HTERT RPE-1 (cell line): ENCODE measurements around the gene KCNK17.

ENCODE experiments used
- in situ Hi-C: fragments of 300-500 bp; cut with MboI; formaldehyde crosslinking; loops from 4 replicates; pipeline ENCODE4 v1.14.3; 2020; ENCODE audit warnings: low sequenced_read_pairs

The KCNK17 gene, protein sequence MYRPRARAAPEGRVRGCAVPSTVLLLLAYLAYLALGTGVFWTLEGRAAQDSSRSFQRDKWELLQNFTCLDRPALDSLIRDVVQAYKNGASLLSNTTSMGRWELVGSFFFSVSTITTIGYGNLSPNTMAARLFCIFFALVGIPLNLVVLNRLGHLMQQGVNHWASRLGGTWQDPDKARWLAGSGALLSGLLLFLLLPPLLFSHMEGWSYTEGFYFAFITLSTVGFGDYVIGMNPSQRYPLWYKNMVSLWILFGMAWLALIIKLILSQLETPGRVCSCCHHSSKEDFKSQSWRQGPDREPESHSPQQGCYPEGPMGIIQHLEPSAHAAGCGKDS

DNA sequence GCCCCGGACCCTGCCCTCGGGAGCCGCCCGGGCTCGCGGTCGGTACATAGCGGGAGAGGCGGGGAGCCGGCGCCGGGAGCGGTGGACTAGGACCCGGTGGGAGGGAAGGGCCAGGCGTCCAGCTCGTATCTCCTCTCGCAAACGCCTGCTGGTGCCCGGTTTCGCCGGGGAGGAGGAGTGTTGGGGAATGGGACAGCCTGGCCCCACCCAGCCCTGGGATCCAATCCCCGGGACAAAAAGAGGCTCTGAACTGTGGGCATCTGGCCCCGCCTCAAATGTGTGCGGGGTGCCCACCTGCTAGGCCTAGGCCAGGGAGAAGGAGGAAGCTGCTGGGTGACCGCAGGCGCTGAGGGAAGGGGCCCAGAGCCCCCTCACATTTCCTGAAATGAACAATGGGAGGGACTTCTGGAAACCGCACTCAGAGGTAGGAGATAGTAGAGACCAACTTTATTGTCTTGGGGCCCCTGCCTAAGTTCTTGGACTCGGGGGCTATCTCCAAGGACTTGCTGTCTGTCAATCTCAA, at the start of gene KCNK17:
TSS of gene KCNK17 (minus strand) at position 147 of the 523 bp plus-strand sequence. CDS start at position 48, 99 bp downstream.
- in situ Hi-C loops, result no loop called here

DNA sequence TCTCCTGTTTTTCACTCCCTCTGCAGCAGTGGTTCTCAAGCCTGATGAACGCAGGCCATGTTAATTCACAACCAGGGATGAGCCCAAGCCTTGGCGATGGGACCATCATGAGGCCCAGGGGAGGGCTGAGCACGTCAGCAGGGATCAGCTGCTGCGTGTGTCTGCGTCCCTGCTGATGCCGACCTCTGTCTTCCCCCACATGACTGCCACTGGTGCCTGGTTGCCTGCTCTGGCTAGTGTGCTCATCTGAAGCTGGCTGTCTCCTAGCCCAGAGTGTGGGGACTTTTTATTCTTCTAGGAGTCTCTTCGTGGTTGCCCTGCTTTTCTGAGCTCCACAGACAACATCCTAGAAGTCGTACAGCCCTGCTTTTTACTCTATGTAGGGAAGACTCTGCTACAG, 49.1 kb upstream of the KCNK17 start:
- in situ Hi-C loops, result no loop called here

DNA sequence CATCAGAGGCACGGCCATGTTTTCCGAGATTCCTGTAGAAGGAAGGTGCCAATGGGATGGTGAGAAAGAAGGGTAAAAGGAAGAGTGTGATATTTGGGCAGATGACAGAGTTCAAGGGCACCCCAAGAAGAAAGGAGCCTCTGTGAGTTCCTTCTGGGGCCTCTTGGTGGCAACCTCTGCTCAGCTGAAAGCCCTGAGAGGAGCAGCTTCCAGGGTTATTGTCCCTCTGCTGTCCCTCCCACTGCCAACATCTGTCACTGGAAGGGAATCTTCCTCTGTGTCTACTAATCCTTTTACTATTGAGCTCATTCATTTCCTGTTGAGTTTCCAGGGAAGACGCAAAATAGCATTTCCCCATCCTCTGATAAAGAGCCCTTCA, 48.3 kb upstream of the KCNK17 start:
- in situ Hi-C loops, result no loop called here

DNA sequence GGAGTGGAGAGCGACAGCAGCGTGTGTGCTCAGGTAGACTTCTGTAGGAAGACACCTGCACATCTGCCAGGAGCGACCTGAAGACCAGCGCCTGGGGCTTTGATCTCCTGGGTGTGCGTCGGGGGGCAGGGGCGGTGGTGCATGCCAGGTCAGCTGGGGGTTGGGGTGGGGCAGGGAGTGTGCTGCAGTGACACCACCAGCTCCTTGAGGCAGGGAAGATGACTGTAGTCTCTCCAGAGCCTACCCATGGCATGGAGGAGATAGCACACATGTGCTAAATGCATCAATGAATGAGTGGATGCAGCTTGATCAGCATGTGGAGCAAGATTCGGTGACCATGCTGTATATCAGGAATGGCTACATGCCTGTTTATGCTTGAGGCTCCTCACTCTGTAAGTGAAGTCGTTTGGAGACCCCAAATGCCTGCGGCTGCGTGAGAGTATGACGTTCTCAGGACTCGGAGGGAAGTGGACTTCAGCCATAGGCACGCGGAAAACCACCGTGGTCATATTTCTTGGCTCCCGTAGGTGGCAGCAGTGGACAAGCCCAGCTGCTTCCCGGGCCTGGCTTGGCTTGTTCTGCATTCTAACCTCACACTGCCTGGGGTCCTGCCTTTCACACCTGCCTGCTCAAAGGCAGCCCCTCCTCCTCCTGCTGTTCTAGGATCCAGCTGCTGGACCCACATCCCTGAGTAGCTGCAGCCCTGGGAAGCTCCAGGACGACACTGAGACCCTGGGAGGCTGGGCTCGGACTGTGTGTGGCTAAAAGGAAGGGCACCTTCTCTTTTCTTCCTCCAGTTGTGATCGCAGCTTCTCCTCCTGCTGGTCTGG, 47.7 kb upstream of the KCNK17 start:
- in situ Hi-C loops, result no loop called here

DNA sequence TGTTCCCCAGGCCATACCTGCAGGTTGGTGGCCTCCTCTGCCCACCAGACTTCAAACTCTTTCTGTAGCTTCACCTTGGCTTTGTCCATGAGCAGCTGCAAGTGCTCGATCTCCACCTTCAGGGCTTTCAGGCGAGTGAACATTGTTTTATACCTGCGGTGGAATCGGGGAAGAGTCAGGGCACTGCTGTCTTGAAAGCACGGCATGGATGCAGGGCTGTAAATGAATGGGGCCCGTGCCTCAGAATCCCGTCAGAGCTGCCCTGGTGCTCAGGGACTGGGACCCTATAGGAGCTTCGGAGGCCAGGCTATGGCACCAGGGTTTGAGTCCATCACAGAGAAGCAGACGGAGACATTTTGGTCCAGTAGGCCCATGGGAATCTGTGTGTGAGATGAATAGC, 46.2 kb upstream of the KCNK17 start:
- in situ Hi-C loops, result no loop called here

DNA sequence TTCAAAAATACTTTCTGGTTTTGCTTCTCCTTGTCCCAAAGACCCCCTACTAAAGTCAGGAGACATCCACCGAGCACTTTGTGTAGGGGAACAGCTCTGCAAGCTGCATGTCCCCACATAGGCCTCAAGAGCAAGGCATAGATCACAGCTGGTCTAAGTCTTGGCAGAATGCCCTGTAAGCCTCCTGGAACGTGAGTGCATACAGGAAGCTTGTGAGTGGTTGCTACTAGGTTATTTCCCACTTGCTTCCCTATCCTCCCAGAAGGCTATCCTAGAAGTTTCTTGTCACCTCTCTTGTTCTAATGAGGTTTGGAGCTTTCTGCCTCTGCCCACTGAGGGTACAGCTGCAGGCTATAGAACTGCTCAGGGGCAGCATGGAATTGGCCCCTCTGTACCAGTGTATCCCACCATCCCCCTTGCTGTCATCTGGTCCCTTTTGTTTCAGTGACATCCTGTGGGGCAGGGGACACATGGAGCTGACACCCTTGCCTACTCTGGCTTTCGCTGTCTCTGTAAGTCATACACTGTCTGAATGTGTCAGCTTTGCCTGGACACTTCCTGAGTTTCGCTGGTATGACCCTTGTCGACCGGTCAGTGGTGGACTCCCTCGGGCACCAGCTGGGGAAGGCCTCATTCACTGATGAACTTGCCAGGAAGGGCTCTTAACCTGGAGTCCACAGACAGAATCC, 43.9 kb upstream of the KCNK17 start:
- in situ Hi-C loops, result no loop called here

DNA sequence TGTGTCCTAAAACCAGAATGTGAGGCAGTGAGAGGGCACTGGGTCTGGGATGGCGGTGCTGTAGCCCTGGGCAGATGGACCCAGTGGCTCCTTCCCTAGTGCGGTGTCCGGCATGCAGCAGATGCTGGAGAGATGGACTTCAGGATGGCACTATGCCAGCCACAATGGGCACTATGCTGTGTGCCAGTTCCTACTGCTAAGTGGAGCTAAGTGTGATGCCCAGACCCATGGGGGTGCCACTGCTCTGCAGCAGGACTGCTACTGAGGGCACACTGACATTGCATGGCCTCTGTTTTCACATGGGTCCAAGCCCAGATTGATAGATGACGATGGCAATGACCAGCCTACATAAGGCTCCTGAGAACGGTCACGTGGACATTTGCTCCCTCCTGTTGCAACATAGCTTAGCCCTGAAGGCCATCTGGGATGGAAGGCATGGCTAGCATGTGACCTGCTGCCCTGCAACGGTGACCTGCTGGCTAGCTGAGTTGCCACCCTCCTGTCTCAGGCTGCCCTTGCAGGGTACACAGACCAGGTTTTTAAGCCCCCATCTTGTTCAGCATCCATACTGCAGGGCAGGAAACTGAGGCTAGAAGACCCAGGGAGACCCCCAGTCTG, 39.6 kb upstream of the KCNK17 start:
- in situ Hi-C loops, result no loop called here

DNA sequence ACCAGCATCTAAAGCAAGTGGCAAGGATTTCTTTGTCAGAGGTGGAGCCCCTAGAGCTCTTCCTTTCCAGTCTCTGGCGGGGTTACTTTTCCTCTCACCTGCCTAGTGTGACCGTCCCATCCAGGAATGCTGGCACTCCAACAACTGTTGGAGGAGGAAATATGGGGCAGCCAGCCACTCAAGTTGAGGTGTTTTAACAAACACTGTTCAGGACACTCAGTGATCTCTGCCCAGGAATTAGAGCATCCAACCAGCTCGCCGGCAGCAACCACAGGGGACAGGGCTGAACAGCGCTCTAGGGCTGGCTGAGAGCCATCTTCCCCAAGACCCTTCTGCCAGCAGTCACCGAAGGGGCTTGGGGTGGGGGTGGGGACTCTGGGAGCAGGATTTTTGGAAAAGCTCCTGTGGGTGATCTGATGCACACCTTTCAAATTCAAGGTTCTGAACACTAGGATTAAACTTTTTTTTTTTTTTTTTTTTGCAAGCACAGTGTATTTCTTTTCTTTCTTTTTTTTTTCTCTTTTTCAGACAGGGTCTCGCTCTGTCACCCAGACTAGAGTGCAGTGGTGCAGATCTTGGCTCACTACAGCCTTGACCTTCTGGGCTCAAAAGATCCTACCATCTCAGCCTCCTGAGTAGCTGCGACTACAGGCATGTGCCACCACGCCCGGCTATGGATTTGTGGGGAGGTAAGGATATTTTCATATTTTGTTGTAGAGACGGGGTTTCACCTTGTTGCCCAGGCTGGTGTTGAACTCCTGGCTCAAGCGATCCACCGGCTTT, 36.7 kb upstream of the KCNK17 start:
- in situ Hi-C loops, result no loop called here

DNA sequence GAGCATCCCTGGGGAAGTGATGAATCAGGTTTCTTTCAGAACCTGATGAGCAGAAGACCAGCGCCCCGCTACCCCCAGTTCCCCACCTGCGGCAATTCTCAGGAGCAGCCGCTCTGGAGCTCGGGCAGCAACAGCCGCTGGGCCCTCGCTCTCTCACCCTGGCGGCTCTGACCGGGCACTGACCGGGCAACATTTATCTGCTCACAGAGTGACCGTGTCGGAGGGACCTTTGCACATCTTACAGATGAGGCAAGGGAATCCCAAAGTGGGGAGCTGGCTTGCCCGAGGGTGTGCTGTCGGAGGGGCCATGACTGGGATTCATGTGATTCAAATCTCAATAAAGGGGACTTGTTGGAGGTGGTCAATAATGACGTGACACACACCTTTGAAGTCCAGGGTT, 34.5 kb upstream of the KCNK17 start:
- in situ Hi-C loops, result no loop called here

DNA sequence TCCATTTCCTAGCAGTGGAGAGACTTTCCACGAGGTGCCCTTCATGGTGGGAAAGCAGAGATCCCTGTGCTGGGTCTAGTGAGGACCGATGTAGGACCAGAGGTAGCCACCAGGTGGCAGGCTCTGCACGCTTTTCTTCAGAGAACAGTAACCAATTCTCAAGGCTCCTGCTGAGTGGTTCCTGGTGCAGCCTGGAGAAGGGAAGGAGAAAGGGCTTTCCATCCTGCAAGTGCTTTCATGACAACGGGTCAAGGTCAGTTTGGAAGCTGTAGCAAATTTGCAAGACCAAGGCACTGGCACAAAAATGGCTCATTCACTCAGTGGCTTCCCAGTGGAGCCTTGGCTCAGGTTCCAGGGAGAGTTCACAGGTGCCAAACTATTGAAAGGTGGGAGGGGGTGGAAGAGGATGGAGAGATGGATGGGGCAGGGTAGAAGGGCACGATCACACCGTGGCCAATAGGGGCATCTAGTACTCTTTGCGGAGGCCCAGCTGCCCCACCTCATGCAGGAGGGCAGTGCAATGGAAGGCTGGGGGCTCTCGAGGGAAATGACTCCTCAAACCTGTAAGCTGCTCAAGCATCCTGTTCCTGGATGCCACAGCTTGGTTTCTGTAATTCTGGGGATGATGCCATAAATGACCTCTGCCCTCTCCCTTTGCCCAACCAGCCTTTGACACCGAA, 33.8 kb upstream of the KCNK17 start:
- in situ Hi-C loops, result no loop called here

DNA sequence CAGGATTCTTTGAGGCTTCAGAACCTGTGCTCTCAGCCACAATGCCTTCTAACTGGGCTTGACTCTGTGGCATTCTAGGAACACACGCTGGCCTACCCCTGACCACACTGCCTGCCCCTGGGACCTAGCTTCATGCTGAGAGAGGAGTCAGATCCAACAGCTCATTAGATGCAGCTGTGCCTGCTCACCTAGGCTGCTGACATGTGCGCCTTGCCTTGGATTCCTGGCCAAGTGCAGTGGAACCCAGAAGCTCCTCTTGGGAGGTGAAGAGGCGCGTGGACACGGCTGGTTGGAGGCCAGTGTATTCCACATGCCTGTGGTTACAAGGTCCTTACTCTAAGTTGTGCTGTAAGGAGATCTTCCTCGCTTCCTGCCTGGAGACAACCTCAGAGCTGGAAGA, 33.0 kb upstream of the KCNK17 start:
- in situ Hi-C loops, result no loop called here

DNA sequence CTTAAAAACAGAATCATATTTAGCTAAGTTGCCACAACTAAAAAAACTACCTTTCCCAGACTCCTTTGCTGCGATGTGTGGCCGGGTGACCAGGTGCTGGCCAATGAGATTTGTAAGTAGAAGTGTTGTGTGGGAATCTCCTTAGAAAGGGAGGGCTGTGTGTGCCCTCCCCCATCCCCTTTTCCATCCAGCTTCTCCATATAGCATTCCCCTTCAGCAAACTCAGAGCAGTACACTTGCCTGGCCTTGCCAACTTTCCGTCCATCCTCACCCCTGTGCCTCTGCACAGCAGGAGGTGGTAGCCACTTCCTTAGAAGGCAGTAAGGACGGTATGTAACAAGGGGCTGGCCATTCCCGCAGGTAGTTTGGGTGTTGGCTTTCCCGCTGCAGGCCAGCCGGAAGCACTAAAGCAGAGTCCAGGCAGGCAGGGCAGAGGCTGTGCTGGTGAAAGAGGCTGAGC, 30.6 kb upstream of the KCNK17 start:
- in situ Hi-C loops, result no loop called here

DNA sequence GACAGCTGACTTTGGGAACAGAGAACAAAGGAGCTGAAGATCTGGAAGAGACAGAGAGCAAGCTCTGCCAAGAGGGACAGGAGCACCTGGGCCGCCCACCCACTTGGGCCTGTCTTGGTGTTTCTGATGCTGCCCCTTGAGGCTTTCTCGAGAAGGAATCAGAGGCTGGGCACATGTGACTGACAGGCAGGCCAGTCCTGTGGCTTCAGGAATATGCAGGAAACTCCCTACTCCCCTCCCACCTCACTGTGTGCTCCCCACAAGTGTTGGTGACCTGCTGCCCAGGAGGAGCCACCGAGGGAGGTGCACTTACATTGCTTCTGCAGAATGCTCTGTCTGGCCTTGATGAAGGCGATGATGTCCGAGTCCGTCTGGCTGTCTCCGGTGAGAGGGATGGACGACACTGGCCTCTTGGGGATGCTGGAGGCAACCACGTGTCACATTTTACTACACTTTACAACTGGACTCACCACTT, 29.2 kb upstream of the KCNK17 start:
- in situ Hi-C loops, result no loop called here

DNA sequence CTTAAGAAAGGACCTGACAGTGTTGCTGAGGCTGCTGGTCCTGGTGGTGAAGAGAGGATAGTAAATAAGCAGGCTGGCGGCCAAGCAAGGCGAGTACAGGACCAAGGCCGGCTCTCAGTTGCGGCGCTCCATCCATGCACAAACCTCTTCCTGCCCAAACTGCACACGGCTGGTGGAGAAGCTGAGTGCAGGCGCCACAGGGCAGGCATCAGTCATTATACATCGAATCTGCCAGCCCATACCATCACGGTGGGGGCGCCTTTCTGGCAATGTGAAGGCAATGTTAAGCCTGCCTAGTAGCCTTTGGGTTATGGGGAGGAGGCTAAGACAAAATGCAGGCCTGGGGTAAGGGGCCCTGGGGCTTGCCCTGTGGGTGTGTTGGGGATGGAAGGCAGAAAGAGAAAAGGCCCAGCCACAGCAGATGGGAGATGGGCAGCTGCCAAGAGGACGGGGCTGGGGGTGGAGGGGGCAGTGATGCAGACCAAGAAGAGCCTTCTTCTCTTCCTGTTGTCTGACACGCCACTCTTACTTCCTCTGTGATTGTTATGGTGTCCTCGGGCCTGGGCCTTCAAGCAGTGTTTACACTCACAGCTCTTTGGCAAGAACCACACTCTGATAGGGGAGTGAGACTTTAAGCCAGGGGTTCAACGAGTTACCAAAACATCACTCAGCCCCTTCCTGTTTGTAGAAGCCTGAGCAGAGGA, 28.6 kb upstream of the KCNK17 start:
- in situ Hi-C loops, result no loop called here

DNA sequence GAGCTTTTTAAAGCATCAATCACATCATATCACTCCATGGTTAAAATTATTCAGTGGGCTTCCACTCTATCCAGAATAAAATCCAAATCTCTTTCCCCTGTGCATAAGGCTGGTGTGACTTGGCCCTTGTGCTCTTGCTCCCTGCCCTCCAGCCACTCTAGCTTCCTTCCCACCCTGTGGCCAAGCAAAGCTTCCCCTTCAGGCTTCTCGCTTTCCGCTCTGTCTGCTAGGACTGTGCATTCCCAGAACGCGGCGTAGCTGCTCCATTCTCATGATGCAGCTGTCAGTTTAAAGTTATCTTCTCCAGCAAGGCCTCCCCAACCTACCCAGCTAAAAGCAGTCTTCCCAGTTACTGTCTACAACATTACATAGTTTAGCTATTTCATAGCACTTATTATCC, 27.7 kb upstream of the KCNK17 start:
- in situ Hi-C loops, result no loop called here

DNA sequence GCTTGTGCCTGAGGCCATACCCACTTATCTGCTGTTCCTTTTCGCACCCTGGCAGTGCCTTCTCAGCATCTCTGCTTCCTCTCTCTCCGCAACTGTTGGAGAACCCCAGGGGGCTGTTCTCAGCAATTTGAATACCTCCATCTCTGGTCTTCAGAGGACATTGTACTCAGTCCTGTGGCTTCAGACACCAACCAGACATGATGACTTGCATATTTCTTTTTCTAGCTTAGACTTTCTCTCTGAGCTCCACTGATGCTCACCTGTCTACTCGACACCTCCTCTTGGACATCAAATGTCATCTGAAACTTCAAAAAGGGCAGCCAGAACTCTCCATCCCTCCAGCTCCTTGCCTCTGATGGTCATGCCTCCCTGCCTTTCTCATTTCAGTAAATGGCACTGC, 27.1 kb upstream of the KCNK17 start:
- in situ Hi-C loops, result no loop called here

DNA sequence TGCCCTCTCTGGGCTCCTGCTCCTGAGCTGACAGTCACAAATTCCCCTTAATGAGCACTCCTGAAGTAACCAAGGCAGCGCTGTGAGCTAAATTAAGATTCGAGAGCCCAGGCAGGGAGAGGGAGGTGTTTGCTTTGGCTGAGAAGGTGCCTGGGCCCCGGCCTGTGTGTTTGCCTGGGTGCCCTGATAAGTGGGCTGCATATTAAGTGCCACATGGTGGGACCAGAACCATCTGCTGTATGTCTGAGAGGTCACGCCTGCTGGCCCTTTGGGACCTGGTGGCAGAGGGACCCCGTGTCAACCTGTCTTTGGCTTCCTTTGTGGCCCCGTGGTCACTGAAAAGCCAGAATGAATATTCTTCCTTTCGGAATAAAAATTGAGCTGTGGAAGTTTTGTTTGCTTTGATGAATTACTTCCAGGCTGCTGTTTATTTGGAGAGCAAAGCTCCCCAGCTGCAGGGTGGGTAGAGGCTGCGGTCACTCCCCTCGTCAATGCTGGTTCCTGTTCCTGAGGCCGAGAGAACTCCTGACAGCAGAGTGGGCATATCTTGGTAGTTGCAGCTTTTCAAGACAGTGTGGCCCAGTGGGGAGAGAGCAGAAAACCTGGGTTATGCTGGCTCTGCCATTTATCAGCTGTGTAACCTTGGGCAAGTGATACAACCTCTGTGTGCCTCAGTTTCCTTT, 25.8 kb upstream of the KCNK17 start:
- in situ Hi-C loops, result no loop called here

DNA sequence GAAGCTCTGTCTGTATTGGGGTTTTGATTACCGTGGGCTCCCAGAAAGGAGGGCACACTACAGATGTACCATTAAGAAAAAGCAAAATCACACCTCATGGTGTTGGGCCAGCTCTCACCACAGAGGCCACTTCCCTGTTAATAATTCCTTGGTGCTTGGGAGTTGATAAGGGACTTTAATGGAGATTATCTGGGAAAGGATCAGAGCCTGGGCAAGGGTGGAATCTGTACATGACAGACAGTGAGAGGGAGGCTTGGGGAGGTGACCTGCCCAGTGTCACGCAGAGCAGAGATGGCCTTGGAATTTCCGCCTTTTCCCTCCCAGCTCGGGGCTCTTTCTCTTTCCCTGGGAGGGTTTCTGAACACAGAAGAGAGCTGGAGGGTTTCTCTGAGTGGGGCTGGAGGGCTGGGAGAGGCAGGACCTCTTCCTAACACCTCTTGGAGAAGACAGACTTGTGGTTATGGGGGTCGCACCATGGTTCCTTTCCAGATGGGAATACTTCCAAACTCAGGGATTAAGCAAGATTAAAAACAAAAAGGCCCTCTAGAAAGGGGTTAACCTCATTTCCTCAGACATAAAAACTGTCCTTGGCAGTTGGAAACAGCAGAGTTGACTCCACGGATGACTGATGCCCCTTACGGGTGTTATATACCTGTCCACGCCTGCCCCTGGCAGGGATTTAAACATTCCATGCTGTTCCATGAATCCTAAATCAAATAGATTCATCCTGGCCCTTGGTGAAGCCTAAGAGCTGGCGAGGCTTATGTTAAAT, 25.1 kb upstream of the KCNK17 start:
- in situ Hi-C loops, result no loop called here
